HepG2 (cell line): ENCODE data around the gene RNF14. TPM values are rescaled to one million over a fixed set of nuclear protein-coding genes. Genes with fewer than 3 reads are reported as not detected.
A peak's percentile ranks its signal among the peaks of the same experiment; 100 is the strongest.

Experiments used
- CREB3 ChIP-seq: sonication (generic); formaldehyde crosslinking; IDR thresholded peaks from 2 replicates; pipeline ENCODE4 v1.5.0; 2020; ENCODE audit warnings: missing genetic modification reagents
- E2F1 ChIP-seq: sonication (generic); formaldehyde crosslinking; IDR thresholded peaks from 2 replicates; pipeline ENCODE4 v1.5.0; 2020; ENCODE audit warnings: missing genetic modification reagents
- FOXA1 ChIP-seq, 2 experiments: fragments of 450-650 bp in 1 of 2; sonication (generic) in 1 of 2; formaldehyde crosslinking in 1 of 2; IDR thresholded peaks; 2 replicates each; pipeline versions ENCODE4 v1.4.0 to v1.6.1; 2016 to 2020; ENCODE audit warnings: missing genetic modification reagents in 1 of 2
- GATAD2A ChIP-seq: IDR thresholded peaks from 2 replicates; pipeline ENCODE4 v1.6.1; 2016
- IKZF4 ChIP-seq: sonication (generic); formaldehyde crosslinking; IDR thresholded peaks from 2 replicates; pipeline ENCODE4 v1.5.1; 2020; ENCODE audit warnings: borderline replicate concordance, mild to moderate bottlenecking, low read depth, missing genetic modification reagents; ENCODE audit errors: not compliant biosample characterization
- MTA1 ChIP-seq: sonication (generic); formaldehyde crosslinking; IDR thresholded peaks from 2 replicates; pipeline ENCODE4 v1.4.0; 2020; ENCODE audit warnings: missing genetic modification reagents, mild to moderate bottlenecking, borderline replicate concordance
- MTA3 ChIP-seq: sonication (generic); formaldehyde crosslinking; IDR thresholded peaks from 2 replicates; pipeline ENCODE4 v1.4.0; 2020; ENCODE audit warnings: missing genetic modification reagents
- NR2F6 ChIP-seq, 2 experiments: IDR thresholded peaks; 2 replicates each; pipeline ENCODE4 v1.6.1; 2016; ENCODE audit warnings: antibody characterized with exemption in 1 of 2, mild to moderate bottlenecking in 1 of 2
- PTBP1 ChIP-seq: fragments of 200-400 bp; formaldehyde crosslinking; IDR thresholded peaks from 2 replicates; pipeline ENCODE4 v1.6.1; 2018; ENCODE audit warnings: low read length, low read depth; ENCODE audit not compliant: poor library complexity, severe bottlenecking
- REPIN1 ChIP-seq: sonication (generic); formaldehyde crosslinking; IDR thresholded peaks from 2 replicates; pipeline ENCODE4 v1.8.0; 2022; ENCODE audit warnings: missing genetic modification reagents, low read depth, mild to moderate bottlenecking, borderline replicate concordance
- TRIM24 ChIP-seq: sonication (generic); formaldehyde crosslinking; IDR thresholded peaks from 2 replicates; pipeline ENCODE4 v1.8.0; 2022; ENCODE audit warnings: mild to moderate bottlenecking, missing genetic modification reagents
- UBTF ChIP-seq: sonication (generic); formaldehyde crosslinking; IDR thresholded peaks from 2 replicates; pipeline ENCODE4 v1.4.0; 2020; ENCODE audit warnings: mild to moderate bottlenecking, missing genetic modification reagents
- ZNF101 ChIP-seq: sonication (generic); formaldehyde crosslinking; IDR thresholded peaks from 2 replicates; pipeline ENCODE4 v1.4.0; 2020; ENCODE audit warnings: mild to moderate bottlenecking, low read depth, missing genetic modification reagents, borderline replicate concordance
- ZNF225 ChIP-seq: sonication (generic); formaldehyde crosslinking; IDR thresholded peaks from 2 replicates; pipeline ENCODE4 v1.4.0; 2020; ENCODE audit warnings: mild to moderate bottlenecking, missing genetic modification reagents
- ZNF326 ChIP-seq: sonication (generic); formaldehyde crosslinking; IDR thresholded peaks from 2 replicates; pipeline ENCODE4 v1.4.0; 2020; ENCODE audit warnings: missing genetic modification reagents, borderline replicate concordance
- ZNF34 ChIP-seq: sonication (generic); formaldehyde crosslinking; IDR thresholded peaks from 2 replicates; pipeline ENCODE4 v1.4.0; 2020; ENCODE audit warnings: mild to moderate bottlenecking, missing genetic modification reagents, borderline replicate concordance
- ZNF510 ChIP-seq: sonication (generic); formaldehyde crosslinking; IDR thresholded peaks from 2 replicates; pipeline ENCODE4 v1.4.0; 2020; ENCODE audit warnings: low read depth, mild to moderate bottlenecking, missing genetic modification reagents
- ZNF580 ChIP-seq: IDR thresholded peaks from 2 replicates; pipeline ENCODE4 v1.6.1; 2016; ENCODE audit warnings: low read depth, borderline replicate concordance
- ZNF878 ChIP-seq: sonication (generic); formaldehyde crosslinking; IDR thresholded peaks from 2 replicates; pipeline ENCODE4 v1.8.1; 2023; ENCODE audit warnings: mild to moderate bottlenecking, missing genetic modification reagents, moderate library complexity
- ZSCAN21 ChIP-seq: sonication (generic); formaldehyde crosslinking; IDR thresholded peaks from 2 replicates; pipeline ENCODE4 v1.8.0; 2022; ENCODE audit warnings: mild to moderate bottlenecking, missing genetic modification reagents, moderate library complexity, borderline replicate concordance
- ZSCAN5A ChIP-seq: sonication (generic); formaldehyde crosslinking; IDR thresholded peaks from 2 replicates; pipeline ENCODE4 v1.8.0; 2022; ENCODE audit warnings: mild to moderate bottlenecking, missing genetic modification reagents, borderline replicate concordance
- polyA plus RNA-seq, 8 experiments: library from polyadenylated mRNA; depleted of rRNA in 3 of 8; stranded (reverse) in 7 of 8; unstranded in 1 of 8; fragments of >200 nt; fragmentation: Illumina TruSeq in 4 of 8; extraction: Trizol in 4 of 8; gene quantifications; 2 replicates each; pipeline versions ENCODE4 v1.2.1 to v1.2.3, GENCODE V29; 2011 to 2016; ENCODE audit warnings: low read depth in 4 of 8, missing spikeins in 1 of 8, mixed read lengths in 1 of 8; ENCODE audit not compliant: insufficient read depth in 1 of 8
- total RNA-seq, 5 experiments: library from RNA; depleted of rRNA; stranded (reverse); fragments of >200 nt; fragmentation: Illumina TruSeq; extraction: Trizol; gene quantifications; 2 replicates each; pipeline ENCODE4 v1.2.3, GENCODE V29; 2016; ENCODE audit warnings: low read depth in 1 of 5

The RNF14 gene
- total and polyA plus RNA-seq, 2 of the 13 experiments (the other 11 are each of a cell fraction or from before 2014, with no cell fraction given), result 11.3 to 28.1 TPM

- TF ChIP-seq UBTF (CRISPR knock-in tag) (peak; percentile 100), ZSCAN21 (CRISPR knock-in tag) (peak; percentile 73; the same call in 1 of the 2 replicates), PTBP1 (no peak), IKZF4 (peak; percentile 34), FOXA1 (IDR thresholded peaks at IDR 0.05) (no peak), FOXA1 (CRISPR knock-in tag; IDR thresholded peaks at IDR 0.05) (0 out of 2 replicates have a peak, but pooled peaks have one; percentile 7), E2F1 (CRISPR knock-in tag) (peak; percentile 78), ZNF34 (no peak; the same call in 1 of the 2 replicates), ZNF326 (CRISPR knock-in tag) (no peak), ZNF225 (0 out of 2 replicates have a peak, but pooled peaks have one; percentile 68), NR2F6 (IDR thresholded peaks at IDR 0.05) (no peak), NR2F6 (CRISPR knock-in tag; IDR thresholded peaks at IDR 0.05) (no peak; the same call in 1 of the 2 replicates), CREB3 (CRISPR knock-in tag) (0 out of 2 replicates have a peak, but pooled peaks have one; percentile 19), ZNF878 (no peak), ZNF101 (CRISPR knock-in tag) (no peak), MTA3 (CRISPR knock-in tag) (no peak), TRIM24 (CRISPR knock-in tag) (no peak), ZNF580 (CRISPR knock-in tag) (peak; percentile 84; the same call in 1 of the 2 replicates), REPIN1 (CRISPR knock-in tag) (0 out of 2 replicates have a peak, but pooled peaks have one; percentile 53), ZSCAN5A (CRISPR knock-in tag) (no peak; the same call in 1 of the 2 replicates), MTA1 (peak; percentile 93), GATAD2A (CRISPR knock-in tag) (peak; percentile 38; the same call in 1 of the 2 replicates), ZNF510 (CRISPR knock-in tag) (no peak)
Observed at GRCh38 chr5:141968914-141969608, at the start of gene RNF14 (continued).
